Measurements from ENCODE around the gene RFC5.

The RFC5 gene

DNA sequence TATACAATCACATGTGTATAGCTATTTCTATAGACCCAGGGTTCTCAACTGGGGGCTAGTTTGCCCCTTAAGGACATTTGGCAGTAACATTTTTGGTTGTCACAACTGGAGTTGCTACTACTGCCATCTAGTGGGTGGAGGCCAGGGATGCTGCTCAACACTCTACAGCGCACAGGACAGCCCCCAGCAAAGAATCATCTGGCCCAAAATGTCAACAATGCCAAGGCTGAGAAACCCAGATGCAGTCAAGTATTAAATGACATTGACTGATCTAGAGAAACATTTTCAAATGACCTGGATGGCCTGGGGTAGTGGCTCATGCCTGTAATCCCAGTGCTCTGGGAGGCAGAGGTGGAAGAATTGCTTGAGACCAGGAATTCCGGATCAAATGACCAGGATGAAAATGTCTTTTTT, 38.6 kb downstream of the RFC5 start (continued):
- TF ChIP-seq, protein P1, sequence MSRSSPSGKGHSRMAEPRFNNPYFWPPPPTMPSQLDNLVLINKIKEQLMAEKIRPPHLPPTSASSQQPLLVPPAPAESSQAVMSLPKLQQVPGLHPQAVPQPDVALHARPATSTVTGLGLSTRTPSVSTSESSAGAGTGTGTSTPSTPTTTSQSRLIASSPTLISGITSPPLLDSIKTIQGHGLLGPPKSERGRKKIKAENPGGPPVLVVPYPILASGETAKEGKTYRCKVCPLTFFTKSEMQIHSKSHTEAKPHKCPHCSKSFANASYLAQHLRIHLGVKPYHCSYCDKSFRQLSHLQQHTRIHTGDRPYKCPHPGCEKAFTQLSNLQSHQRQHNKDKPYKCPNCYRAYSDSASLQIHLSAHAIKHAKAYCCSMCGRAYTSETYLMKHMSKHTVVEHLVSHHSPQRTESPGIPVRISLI (tag by site-specific recombination; IDR thresholded peaks at IDR 0.05): 0 out of 2 replicates have a peak, but pooled peaks have one; percentile 55
- peak; percentile 52 for TF ChIP-seq ZNF654 (tag by site-specific recombination; IDR thresholded peaks at IDR 0.05; ENCODE audit: low read depth)
- peak; percentile 22; the same call in 1 of the 2 replicates for TF ChIP-seq PRDM10 (tag by site-specific recombination; IDR thresholded peaks at IDR 0.05)
- no peak for TF ChIP-seq ZNF404 (tag by site-specific recombination; IDR thresholded peaks at IDR 0.05)
- no peak for TF ChIP-seq KLF7 (tag by site-specific recombination; IDR thresholded peaks at IDR 0.05; ENCODE audit: borderline replicate concordance)
- TF ChIP-seq SP7 (tag by site-specific recombination; IDR thresholded peaks at IDR 0.05): 0 out of 2 replicates have a peak, but pooled peaks have one; percentile 12

DNA sequence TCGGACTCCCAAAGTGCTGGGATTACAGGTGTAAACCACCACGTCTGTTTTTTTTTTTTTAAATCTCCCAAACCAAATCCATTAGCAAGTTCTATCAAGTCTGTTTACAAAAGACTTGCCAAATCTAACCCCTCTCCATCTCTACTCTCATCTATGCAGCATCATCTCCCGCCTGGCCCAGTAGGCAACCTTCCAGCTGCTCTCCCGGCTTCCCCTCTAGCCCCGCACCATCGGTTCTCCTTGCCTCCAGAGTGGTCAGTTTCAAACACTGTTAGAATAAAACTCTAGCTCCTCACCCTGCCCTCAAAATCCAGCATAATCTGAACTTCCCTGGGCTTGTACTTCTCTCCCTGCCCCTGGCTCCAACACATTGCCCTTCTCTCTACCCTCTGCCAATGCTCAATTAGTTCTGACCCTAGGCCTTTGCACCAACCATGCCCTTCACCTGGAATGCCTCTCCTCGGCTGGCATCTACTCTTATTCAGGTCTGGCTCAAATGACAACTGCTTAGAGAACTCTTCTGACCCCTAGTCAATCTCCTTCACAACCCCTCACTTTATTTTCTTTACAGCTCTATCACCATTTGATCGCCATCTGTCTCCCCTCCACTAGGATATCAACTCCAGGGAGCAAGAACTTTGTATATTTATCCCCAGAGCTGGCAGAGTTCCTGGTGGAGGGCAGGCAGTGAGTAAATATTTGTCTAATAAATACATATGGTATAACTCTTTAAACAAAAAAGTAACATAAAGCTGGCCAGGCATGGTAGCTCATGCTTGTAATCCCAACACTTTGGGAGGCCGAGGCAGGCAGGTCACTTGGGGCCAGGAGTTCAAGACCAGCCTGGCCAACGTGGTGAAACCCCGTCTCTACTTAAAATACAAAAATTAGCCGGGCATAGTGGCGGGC, 39.6 kb downstream of the RFC5 start:
- no peak overlapping the region for H3K27ac ChIP-seq (ENCODE audit: extremely low read depth, low read depth, low read length)
- H3K9me3 ChIP-seq (ENCODE audit: control insufficient read depth, insufficient read depth, low read depth, low read length): no peaks in the 10 kb centered on the region
- CTCF ChIA-PET: interaction anchor here (0.6 to 3.8 kb wide), 8 partner anchors 9 to 490 kb away, joined by 3 to 44 read pairs (median 3); no protein-coding TSS in a partner anchor
- 0 out of 2 replicates have a peak, but pooled peaks cover 3% of the 10 kb centered on the region for H3K4me1 ChIP-seq (ENCODE audit: control insufficient read depth, insufficient read depth, low read length)
- H3K36me3 ChIP-seq (ENCODE audit: control insufficient read depth in 2 of 2, insufficient read depth in 1 of 2, low read length in 2 of 2): peaks cover 6 to 15% of the 10 kb centered on the region in 2 experiments; a peak in 2 of 3 replicates
- TF ChIP-seq ZNF791 (tag by site-specific recombination; IDR thresholded peaks at IDR 0.05): no peak
- no peak for TF ChIP-seq ZBTB26 (tag by site-specific recombination; optimal IDR thresholded peaks at IDR 0.05)
- no peak for TF ChIP-seq ZFP41 (tag by site-specific recombination; IDR thresholded peaks at IDR 0.05; ENCODE audit: borderline replicate concordance)
- TF ChIP-seq, protein P2, sequence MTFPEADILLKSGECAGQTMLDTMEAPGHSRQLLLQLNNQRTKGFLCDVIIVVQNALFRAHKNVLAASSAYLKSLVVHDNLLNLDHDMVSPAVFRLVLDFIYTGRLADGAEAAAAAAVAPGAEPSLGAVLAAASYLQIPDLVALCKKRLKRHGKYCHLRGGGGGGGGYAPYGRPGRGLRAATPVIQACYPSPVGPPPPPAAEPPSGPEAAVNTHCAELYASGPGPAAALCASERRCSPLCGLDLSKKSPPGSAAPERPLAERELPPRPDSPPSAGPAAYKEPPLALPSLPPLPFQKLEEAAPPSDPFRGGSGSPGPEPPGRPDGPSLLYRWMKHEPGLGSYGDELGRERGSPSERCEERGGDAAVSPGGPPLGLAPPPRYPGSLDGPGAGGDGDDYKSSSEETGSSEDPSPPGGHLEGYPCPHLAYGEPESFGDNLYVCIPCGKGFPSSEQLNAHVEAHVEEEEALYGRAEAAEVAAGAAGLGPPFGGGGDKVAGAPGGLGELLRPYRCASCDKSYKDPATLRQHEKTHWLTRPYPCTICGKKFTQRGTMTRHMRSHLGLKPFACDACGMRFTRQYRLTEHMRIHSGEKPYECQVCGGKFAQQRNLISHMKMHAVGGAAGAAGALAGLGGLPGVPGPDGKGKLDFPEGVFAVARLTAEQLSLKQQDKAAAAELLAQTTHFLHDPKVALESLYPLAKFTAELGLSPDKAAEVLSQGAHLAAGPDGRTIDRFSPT (tag by site-specific recombination; IDR thresholded peaks at IDR 0.05): no peak
- no peak for TF ChIP-seq ZNF133 (tag by site-specific recombination; IDR thresholded peaks at IDR 0.05)
- no peak for TF ChIP-seq PRDM6 (tag by site-specific recombination; IDR thresholded peaks at IDR 0.05)
- no peak for TF ChIP-seq ZNF521 (tag by site-specific recombination; IDR thresholded peaks at IDR 0.05)
- no peak for TF ChIP-seq ZNF677 (tag by site-specific recombination; IDR thresholded peaks at IDR 0.05)
- no peak overlapping the region for H3K4me3 ChIP-seq (ENCODE audit: low read depth, low read length)
- POLR2A ChIA-PET: no interaction called here
